Measurements from ENCODE around the gene WDR12.
"Not testable (repeated sequence)": the region's sequence is repeated elsewhere in the genome, so short reads cannot be mapped to it uniquely, and the experiment has no call there.

The WDR12 gene

GRCh38 chr2:202911512-202912341, at the start of gene WDR12, which contains the start of gene CARF:
Gene WDR12, minus strand, starts transcription at chr2:202911673. Its CDS starts 197 bp downstream, at chr2:202911476.
Gene CARF, plus strand, starts transcription at chr2:202912275. Its CDS starts 29,628 bp downstream, at chr2:202941903.
- DNase-seq (ENCODE audit: low spot score), result peak; percentile 92

- DNase-seq (ENCODE audit: low spot score), result no peak
Observed at GRCh38 chr2:202960524-202960923, 49.1 kb upstream of the WDR12 start.

GRCh38 chr2:202950592-202950991, 39.1 kb upstream of the WDR12 start:
- DNase-seq (ENCODE audit: low spot score), result no peak

- DNase-seq (ENCODE audit: low spot score), result not testable (repeated sequence)
Observed at GRCh38 chr2:202949333-202949732, 37.9 kb upstream of the WDR12 start.

- DNase-seq (ENCODE audit: low spot score), result no peak
Observed at GRCh38 chr2:202945497-202945896, 34.0 kb upstream of the WDR12 start.

GRCh38 chr2:202944816-202945215, 33.3 kb upstream of the WDR12 start:
- DNase-seq (ENCODE audit: low spot score), result no peak

GRCh38 chr2:202944408-202944807, 32.9 kb upstream of the WDR12 start:
- DNase-seq (ENCODE audit: low spot score), result no peak

- DNase-seq (ENCODE audit: low spot score), result no peak
Observed at GRCh38 chr2:202941771-202942170, 30.3 kb upstream of the WDR12 start.

GRCh38 chr2:202938960-202939359, 27.5 kb upstream of the WDR12 start:
- no peak for DNase-seq (ENCODE audit: low spot score)

- DNase-seq (ENCODE audit: low spot score), result no peak
Observed at GRCh38 chr2:202934456-202934855, 23.0 kb upstream of the WDR12 start.

GRCh38 chr2:202933958-202934357, 22.5 kb upstream of the WDR12 start:
- DNase-seq (ENCODE audit: low spot score), result no peak

- no peak for DNase-seq (ENCODE audit: low spot score)
Observed at GRCh38 chr2:202933139-202933510, 21.7 kb upstream of the WDR12 start.

- no peak for DNase-seq (ENCODE audit: low spot score)
Observed at GRCh38 chr2:202932425-202933138, 21.1 kb upstream of the WDR12 start.

GRCh38 chr2:202918860-202919259, 7.4 kb upstream of the WDR12 start:
- no peak for DNase-seq (ENCODE audit: low spot score)

GRCh38 chr2:202912342-202913201, 1.1 kb upstream of the WDR12 start:
- not testable (repeated sequence) for DNase-seq (ENCODE audit: low spot score)

- DNase-seq (ENCODE audit: low spot score), result no peak
Observed at GRCh38 chr2:202911203-202911511, 316 bp downstream of the WDR12 start.

- DNase-seq (ENCODE audit: low spot score), result no peak
Observed at GRCh38 chr2:202910698-202911097, 775 bp downstream of the WDR12 start.

- not testable (repeated sequence) for DNase-seq (ENCODE audit: low spot score)
Observed at GRCh38 chr2:202910250-202910649, 1.2 kb downstream of the WDR12 start.

GRCh38 chr2:202909394-202910192, 1.9 kb downstream of the WDR12 start:
- no peak for DNase-seq (ENCODE audit: low spot score)

- DNase-seq (ENCODE audit: low spot score), result no peak
Observed at GRCh38 chr2:202908186-202908585, 3.3 kb downstream of the WDR12 start.

GRCh38 chr2:202905507-202905906, 6.0 kb downstream of the WDR12 start:
- DNase-seq (ENCODE audit: low spot score), result not testable (repeated sequence)

GRCh38 chr2:202885190-202885589, 26.3 kb downstream of the WDR12 start:
- DNase-seq (ENCODE audit: low spot score), result no peak

Measured in activated CD4-positive, alpha-beta T cell treated with anti-CD3 and anti-CD28 coated beads, Interleukin-2, Interleukin-4, amounts not matched to agents 100 ng/mL and 50 ng/mL, durations not matched to agents 16 hours and 8 hours (primary cell).